DMS53 (cell line): Measurements from ENCODE around the gene PIGS.
"Not testable (repeated sequence)": the region's sequence is repeated elsewhere in the genome, so short reads cannot be mapped to it uniquely, and the experiment has no call there.

Experiments
- DNase-seq: peaks from one replicate; lab custom pipeline; 2025; lab: John Stamatoyannopoulos, UW

Gene PIGS

GRCh38 chr17:28571361-28572122 lies at the start of gene PIGS:
PIGS (minus strand) TSS chr17:28571524; CDS start chr17:28571496, 28 bp downstream.
- peak; percentile 95 for DNase-seq

GRCh38 chr17:28620010-28620409 lies 48.7 kb upstream of the PIGS start:
- DNase-seq: no peak

DNA sequence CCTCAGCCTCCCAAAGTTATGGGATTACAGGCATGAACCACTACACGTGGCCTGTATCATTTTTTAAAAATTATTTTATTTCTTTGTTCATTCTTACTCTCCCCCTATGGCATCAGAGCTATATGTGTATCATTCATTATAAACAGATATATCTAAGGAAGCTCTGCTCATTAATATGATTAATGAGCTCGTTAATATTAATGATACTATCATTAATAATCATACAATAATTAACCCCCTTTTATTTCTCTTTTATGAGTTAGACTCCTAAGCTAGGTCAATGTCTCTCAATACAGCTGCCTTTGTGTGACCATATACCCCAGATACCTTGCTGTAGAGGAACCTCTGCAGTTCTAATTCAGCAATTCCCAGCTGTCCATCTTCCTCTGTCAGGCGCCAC lies 47.1 kb upstream of the PIGS start:
- DNase-seq: no peak

GRCh38 chr17:28616281-28616680 lies 45.0 kb upstream of the PIGS start:
- no peak for DNase-seq

GRCh38 chr17:28615260-28615940 lies 44.1 kb upstream of the PIGS start:
- peak; percentile 21 for DNase-seq

DNA sequence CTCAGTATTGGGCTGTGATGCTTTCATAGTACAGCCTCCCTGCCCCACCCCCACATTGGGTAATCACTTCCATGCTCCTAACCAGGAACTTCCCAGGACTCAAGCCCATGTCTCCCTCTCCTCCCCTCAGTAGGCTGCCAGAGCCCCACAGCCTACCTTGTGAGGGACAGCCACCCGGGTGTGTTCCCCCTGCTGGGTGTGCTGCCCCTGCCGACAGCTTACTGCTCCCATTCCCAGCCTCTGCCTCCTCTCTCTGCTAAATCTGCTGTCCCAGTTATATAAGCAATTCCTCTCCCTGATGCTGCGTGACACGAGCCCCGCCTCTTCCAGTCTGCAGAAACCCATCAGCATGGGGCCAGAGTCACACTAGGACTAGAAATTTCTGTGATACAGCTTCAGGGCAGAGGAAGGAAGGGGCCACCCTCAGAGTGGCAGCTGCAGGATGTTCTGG lies 42.6 kb upstream of the PIGS start, which contains the start of gene RSKR:
Gene RSKR, minus strand, starts transcription at position 255 of the 451 bp plus-strand sequence. Its CDS starts 24 bp downstream, at position 231.
- DNase-seq: peak; percentile 22

DNA sequence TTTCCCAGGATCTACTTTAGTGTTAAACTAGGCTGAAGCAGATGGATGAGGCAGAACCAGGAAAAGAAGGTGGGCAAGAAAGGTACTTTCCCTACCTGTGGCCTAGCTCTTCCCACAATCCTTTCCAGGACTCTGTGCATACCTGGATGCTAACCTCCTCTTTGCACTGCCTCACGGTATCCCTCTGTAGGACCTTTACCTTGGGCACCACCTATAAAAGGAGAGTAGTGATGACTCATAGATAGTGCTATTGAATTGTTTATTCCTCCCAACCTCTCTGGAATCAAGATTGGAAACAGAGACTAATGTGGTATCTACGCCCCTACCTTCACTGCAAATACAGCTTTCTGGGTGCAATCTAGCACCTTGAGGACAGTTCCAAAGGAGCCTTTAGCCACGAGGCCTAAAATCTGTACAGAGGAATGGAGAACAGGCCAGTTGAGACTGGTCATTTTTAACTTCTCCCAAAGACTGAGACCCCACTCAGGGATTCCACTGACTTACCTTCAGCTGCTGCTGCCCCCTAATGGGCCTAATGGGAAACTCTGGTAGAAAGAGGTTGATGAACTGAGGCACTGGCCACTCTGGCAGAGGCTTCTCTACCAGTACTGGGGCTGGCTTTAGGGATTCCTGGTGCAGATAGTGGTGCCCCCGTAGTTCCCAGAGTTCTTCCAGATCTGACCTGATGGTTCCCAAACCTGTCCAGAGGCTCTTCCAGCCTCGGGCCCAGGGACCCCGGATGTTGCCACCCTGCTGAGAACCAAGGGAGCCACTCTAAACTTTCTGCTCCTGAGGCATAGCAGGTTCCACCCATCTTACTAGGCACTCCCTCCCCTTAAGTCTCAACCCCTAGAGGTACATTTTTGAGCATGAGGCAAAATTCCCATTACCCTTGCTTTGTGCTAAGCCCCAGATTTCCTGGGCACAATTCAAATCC lies 41.9 kb upstream of the PIGS start:
- peak; percentile 74 for DNase-seq

DNA sequence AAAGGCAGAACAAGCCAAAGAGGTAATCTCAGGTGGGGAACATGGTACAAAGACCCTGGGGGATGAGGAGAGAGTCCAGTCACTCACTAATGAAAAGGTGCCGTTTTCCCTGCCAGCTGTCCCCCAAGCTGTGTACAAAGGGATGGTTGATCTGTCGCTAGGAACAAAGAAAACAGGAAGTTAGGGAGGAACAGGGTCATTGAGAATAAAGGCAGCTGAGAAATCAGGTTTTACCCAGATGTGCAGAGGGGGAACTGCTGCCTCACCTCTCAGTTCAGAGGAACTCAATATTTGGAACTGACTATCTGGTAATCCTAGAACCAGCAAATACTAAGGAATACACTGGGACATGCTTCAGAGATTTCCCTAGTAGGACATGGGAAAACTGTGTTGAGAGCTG lies 41.2 kb upstream of the PIGS start:
- peak; percentile 84 for DNase-seq

- no peak for DNase-seq
Observed at GRCh38 chr17:28610376-28610775, 39.1 kb upstream of the PIGS start.

DNA sequence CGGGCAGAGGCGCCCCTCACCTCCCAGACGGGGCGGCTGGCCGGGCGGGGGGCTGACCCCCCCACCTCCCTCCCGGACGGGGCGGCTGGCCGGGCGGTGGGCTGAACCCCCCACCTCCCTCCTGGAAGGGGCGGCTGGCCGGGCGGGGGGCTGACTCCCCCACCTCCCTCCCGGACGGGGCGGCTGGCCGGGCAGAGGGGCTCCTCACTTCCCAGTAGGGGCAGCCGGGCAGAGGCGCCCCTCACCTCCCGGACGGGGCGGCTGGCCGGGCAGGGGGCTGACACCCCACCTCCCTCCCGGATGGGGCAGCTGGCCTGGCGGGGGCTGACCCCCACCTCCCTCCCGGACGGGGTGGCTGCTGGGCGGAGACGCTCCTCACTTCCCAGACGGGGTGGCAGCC lies 32.7 kb upstream of the PIGS start:
- DNase-seq: not testable (repeated sequence)

- peak; percentile 92 for DNase-seq
Observed at GRCh38 chr17:28599311-28600184, 28.2 kb upstream of the PIGS start.

DNA sequence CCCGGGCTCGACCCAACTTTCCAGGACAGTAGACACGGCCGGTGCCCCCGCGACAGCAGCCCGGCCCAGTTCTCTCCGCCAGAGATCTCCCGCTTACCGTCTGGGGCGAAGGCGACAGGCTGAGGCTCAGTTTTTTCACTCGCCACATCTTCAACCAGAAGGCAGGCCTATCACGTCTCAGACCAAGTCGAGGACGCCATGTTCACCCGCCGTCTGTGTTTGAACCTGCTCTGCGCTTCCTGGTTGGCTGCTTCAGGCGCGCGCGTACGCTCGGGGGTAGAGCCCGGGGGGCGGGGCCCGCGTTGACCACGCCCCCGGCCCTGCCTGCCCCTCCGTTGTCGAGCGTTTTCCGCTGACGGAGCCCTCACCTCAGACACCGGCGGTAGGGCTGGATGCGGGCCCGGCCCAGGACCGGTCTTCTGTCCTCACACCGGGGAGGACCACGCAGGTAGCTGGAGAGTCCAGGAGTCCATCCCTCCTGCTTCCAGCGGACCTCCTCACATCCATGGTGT lies 27.5 kb upstream of the PIGS start, which contains the start of gene SPAG5:
Gene SPAG5, minus strand, starts transcription at position 227 of the 512 bp plus-strand sequence. Its CDS starts 79 bp downstream, at position 148.
- DNase-seq: peak; percentile 94

DNA sequence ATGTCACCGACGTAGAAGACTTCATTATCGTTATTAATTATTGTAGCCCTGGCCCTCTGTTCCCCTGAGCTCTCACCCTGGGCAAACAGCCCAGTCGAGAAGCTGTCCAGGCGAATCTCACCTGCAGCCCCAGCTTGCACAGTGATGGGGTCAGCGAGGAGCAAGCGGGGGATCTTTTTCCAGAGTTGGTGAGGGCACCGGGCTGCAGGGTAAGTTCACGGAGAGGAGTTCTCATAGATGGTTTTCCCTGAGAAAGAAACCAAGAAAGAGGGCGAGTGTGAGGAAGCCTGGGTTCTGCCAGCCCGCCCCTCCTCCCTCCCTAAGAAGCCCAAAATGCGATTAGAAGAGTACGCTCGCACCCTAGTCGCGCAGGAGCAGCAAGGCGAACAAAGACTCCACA lies 27.1 kb upstream of the PIGS start:
- no peak for DNase-seq

GRCh38 chr17:28597606-28598383 lies 26.5 kb upstream of the PIGS start:
- peak; percentile 23 for DNase-seq

DNA sequence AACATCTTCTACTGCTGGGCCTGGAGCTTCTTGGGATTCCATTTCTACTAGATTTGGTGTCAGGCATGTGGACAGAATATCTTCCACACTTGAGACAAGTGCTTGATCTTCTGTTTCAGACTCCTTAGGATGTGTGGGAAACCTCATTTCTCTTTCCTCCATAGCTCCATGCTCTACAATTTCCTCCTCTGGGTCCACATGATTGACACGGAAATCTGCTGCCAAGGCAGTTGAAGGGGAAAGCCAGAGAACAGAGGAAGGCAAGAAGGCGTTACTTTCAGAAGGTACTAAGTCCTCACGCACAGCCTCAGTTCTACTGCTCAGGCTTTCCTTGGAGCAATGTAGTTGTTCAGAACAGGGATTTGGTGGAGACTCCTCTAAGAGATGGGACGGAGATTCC lies 20.9 kb upstream of the PIGS start:
- DNase-seq: no peak

DNA sequence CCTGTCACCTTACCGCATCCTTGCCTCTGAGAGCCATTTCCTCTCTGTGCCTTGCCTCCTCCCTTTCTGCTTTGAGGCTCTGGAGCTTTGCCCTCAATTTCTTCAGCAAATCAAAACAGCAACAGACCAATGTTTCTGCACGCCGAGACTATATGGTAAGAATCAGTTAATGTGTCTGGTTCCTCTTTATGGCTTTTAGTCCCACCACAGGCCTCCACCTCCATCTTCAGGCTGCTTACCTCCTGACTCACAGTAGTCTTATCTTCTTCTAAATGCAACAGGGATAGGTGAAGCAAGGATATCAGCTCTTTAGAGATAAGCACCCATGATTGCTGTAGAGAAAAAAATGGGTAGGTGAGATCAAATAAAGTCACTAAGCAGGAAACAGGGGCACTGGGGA lies 14.5 kb upstream of the PIGS start:
- DNase-seq: no peak

DNA sequence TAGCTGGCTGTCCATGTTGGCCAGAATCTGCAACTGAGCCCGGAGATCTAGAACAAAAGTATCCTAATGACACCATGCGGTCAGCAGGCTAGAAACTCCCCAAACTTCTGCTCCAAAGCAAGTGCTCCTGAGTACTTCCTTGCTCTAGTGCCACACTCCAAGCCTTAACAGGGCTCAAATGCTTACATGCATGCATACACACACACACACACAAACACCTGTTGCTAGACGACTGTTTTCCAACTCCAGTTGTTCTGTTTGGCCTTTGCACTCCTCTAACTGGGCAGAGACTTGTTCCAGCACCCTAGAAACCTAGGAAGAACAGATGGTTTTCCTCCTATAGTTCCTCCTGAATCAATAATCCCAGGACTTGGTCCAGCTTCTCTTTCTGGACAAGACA lies 13.1 kb upstream of the PIGS start:
- no peak for DNase-seq

GRCh38 chr17:28582513-28582912 lies 11.2 kb upstream of the PIGS start:
- no peak for DNase-seq

- DNase-seq: no peak
Observed at GRCh38 chr17:28580959-28581358, 9.6 kb upstream of the PIGS start.

DNA sequence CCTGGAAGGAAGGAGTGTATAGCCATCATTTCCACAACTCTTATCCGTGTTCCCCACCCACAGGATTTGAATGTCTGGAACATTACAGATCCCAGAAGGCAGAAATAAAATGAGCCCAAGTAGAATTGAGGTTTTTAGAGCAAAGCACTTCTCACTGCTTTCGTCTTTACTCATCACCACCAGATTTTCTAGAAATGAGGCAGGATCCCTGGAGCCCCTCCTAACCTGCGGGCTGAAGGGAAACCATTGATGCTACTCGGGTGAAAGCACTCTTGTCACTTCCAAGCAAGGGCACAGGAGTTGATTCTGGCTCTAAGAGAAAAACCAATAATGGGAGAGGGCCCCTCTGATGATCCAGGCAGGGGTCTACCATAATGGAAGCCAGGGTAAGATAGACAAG lies 8.2 kb upstream of the PIGS start:
- DNase-seq: no peak
